Measurements from ENCODE around the gene OPCML.

OPCML gene

DNA sequence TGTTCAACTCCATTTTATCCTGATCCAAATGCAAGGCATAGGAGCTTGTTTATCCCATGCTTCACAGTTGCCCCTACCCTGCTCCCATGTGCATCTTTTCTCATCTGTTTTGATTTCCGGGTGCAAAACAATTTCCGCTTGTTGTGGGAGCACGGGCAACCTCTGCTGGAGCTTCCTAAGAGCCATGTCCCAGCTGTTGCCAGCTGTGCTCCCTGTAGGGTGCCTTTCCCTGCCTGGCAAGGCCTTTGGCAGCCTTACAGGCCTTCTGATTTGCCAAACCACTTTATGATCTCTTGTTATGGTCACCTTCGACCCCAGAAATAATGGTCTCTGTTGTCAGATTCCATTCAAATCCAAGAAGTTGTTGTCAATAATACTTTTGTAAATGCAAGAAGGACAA, 1038.5 kb downstream of the OPCML start:
- no peaks in the 10 kb centered on the region for H3K9me3 ChIP-seq (ENCODE audit: insufficient read depth, low read length)
- no peaks in the 10 kb centered on the region for H3K9me2 ChIP-seq (replicated peaks; ENCODE audit: insufficient read depth, low read length)
- H3K4me3 ChIP-seq (ENCODE audit: insufficient read depth, low read length, poor library complexity, severe bottlenecking), result no peak overlapping the region
- no peak overlapping the region for H3K27ac ChIP-seq (ENCODE audit: low read depth, low read length)
- no peak overlapping the region for H3K9ac ChIP-seq (ENCODE audit: low read length)
- no peaks in the 10 kb centered on the region for H3F3A ChIP-seq (ENCODE audit: insufficient read depth)
- no peaks in the 10 kb centered on the region for H3K79me2 ChIP-seq (ENCODE audit: insufficient read depth, low read length)
- H4K20me1 ChIP-seq (ENCODE audit: low read depth, low read length), result no peaks in the 10 kb centered on the region
- no peaks in the 10 kb centered on the region for H3K27me3 ChIP-seq (ENCODE audit: low read length)
- H3K36me3 ChIP-seq (ENCODE audit: low read length), result no peaks in the 10 kb centered on the region
- TF ChIP-seq EZH2phosphoT487 (conservative IDR thresholded peaks at IDR 0.05; ENCODE audit: low read length), result no peak
- TF ChIP-seq, protein P1, sequence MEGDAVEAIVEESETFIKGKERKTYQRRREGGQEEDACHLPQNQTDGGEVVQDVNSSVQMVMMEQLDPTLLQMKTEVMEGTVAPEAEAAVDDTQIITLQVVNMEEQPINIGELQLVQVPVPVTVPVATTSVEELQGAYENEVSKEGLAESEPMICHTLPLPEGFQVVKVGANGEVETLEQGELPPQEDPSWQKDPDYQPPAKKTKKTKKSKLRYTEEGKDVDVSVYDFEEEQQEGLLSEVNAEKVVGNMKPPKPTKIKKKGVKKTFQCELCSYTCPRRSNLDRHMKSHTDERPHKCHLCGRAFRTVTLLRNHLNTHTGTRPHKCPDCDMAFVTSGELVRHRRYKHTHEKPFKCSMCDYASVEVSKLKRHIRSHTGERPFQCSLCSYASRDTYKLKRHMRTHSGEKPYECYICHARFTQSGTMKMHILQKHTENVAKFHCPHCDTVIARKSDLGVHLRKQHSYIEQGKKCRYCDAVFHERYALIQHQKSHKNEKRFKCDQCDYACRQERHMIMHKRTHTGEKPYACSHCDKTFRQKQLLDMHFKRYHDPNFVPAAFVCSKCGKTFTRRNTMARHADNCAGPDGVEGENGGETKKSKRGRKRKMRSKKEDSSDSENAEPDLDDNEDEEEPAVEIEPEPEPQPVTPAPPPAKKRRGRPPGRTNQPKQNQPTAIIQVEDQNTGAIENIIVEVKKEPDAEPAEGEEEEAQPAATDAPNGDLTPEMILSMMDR (IDR thresholded peaks at IDR 0.05; ENCODE audit: insufficient read depth, low read length, poor library complexity, severe bottlenecking), result no peak
- H2AFZ ChIP-seq (ENCODE audit: low read depth, low read length, severe bottlenecking), result no peak overlapping the region
- H3K4me2 ChIP-seq (ENCODE audit: low read depth, low read length, poor library complexity, severe bottlenecking), result no peak overlapping the region

DNA sequence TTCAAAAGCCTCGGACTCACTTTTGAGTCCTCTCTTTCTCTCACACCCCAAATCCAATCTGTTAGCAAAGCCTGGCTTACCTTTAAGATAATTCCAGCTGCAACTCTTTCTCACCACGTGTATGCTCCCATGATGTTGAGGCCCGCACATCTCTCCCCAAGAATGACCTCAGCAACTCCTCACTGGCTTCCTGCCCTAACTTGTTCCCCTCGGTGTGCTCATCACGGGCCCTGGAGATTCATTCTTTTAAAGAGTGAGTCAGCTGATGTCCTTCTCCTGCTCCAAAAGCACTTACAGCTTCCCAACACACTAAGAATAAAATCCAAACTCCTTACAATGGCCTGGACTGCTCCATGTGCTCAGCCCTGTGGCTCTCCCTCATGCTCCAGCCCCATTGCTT, 1041.3 kb downstream of the OPCML start:
- Histone ChIP-seq H3K4me3 (ENCODE audit: insufficient read depth, low read length, poor library complexity, severe bottlenecking) (no peak overlapping the region), H4K20me1 (ENCODE audit: low read depth, low read length) (no peaks in the 10 kb centered on the region), H3K27me3 (ENCODE audit: low read length) (no peaks in the 10 kb centered on the region), H3K9me3 (ENCODE audit: insufficient read depth, low read length) (no peaks in the 10 kb centered on the region), H3F3A (ENCODE audit: insufficient read depth) (no peaks in the 10 kb centered on the region), H3K79me2 (ENCODE audit: insufficient read depth, low read length) (no peaks in the 10 kb centered on the region), H3K9me2 (replicated peaks; ENCODE audit: insufficient read depth, low read length) (no peaks in the 10 kb centered on the region), H3K36me3 (ENCODE audit: low read length) (no peaks in the 10 kb centered on the region), H3K9ac (ENCODE audit: low read length) (no peak overlapping the region), H3K27ac (ENCODE audit: low read depth, low read length) (no peak overlapping the region), H2AFZ (ENCODE audit: low read depth, low read length, severe bottlenecking) (no peak overlapping the region), H3K4me2 (ENCODE audit: low read depth, low read length, poor library complexity, severe bottlenecking) (no peak overlapping the region)
- TF ChIP-seq, protein P1 (IDR thresholded peaks at IDR 0.05; ENCODE audit: insufficient read depth, low read length, poor library complexity, severe bottlenecking), result no peak
- no peak for TF ChIP-seq EZH2phosphoT487 (conservative IDR thresholded peaks at IDR 0.05; ENCODE audit: low read length)

DNA sequence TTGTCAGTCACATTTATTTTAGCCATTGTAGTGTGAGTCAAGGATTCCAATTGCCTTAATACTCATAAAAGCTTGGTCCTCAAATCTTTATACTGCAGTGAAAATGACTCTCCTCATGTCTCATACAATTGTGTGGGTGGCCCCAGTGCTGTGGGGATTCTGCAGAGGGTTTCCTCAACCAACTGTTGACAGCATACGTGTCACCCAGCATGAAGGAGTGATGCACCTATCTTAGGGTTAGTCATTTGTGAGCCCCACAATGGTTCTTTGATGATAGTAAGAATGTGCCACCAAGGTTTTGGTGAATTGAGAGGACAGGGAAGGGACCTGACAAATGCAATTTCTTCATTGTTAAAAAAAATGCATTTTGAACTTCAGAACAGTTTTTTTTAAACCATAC, 1046.2 kb downstream of the OPCML start:
- H3K9ac ChIP-seq (ENCODE audit: low read length), result no peak overlapping the region
- no peaks in the 10 kb centered on the region for H3K79me2 ChIP-seq (ENCODE audit: insufficient read depth, low read length)

More for the DNA sequence above, 1046.2 kb downstream of the OPCML start:
- Histone ChIP-seq H2AFZ (ENCODE audit: low read depth, low read length, severe bottlenecking) (no peak overlapping the region), H3K9me3 (ENCODE audit: insufficient read depth, low read length) (no peaks in the 10 kb centered on the region), H3K36me3 (ENCODE audit: low read length) (no peaks in the 10 kb centered on the region), H3K27me3 (ENCODE audit: low read length) (no peaks in the 10 kb centered on the region), H3K4me3 (ENCODE audit: insufficient read depth, low read length, poor library complexity, severe bottlenecking) (no peak overlapping the region), H3K9me2 (replicated peaks; ENCODE audit: insufficient read depth, low read length) (no peaks in the 10 kb centered on the region), H3F3A (ENCODE audit: insufficient read depth) (no peaks in the 10 kb centered on the region), H3K4me2 (ENCODE audit: low read depth, low read length, poor library complexity, severe bottlenecking) (no peak overlapping the region), H3K27ac (ENCODE audit: low read depth, low read length) (no peak overlapping the region), H4K20me1 (ENCODE audit: low read depth, low read length) (no peaks in the 10 kb centered on the region)
- TF ChIP-seq, protein P1 (IDR thresholded peaks at IDR 0.05; ENCODE audit: insufficient read depth, low read length, poor library complexity, severe bottlenecking), result no peak
- no peak for TF ChIP-seq EZH2phosphoT487 (conservative IDR thresholded peaks at IDR 0.05; ENCODE audit: low read length)
